Neural progenitor cell (in vitro differentiated cells): ENCODE data around the gene MEMO1.

Source experiments
- EZH2phosphoT487 ChIP-seq: fragments of 200-600 bp; sonication (generic); IDR thresholded peaks from 2 replicates; pipeline ENCODE4 v1.6.1; 2017; ENCODE audit warnings: antibody characterized with exemption
- TF ChIP-seq, protein P1 (sequence below): fragments of 200-600 bp; sonication (generic); IDR thresholded peaks from 2 replicates; pipeline ENCODE4 v1.5.1; 2017; ENCODE audit warnings: antibody characterized with exemption, mild to moderate bottlenecking

GRCh38 chr2:31893094-31893493 lies 117.7 kb downstream of the MEMO1 start:
- no peak for TF ChIP-seq EZH2phosphoT487
- TF ChIP-seq, protein P1, sequence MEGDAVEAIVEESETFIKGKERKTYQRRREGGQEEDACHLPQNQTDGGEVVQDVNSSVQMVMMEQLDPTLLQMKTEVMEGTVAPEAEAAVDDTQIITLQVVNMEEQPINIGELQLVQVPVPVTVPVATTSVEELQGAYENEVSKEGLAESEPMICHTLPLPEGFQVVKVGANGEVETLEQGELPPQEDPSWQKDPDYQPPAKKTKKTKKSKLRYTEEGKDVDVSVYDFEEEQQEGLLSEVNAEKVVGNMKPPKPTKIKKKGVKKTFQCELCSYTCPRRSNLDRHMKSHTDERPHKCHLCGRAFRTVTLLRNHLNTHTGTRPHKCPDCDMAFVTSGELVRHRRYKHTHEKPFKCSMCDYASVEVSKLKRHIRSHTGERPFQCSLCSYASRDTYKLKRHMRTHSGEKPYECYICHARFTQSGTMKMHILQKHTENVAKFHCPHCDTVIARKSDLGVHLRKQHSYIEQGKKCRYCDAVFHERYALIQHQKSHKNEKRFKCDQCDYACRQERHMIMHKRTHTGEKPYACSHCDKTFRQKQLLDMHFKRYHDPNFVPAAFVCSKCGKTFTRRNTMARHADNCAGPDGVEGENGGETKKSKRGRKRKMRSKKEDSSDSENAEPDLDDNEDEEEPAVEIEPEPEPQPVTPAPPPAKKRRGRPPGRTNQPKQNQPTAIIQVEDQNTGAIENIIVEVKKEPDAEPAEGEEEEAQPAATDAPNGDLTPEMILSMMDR = no peak
